ENCODE results near the gene BICD2. TPM values are rescaled to one million over a fixed set of nuclear protein-coding genes. Genes with fewer than 3 reads are reported as not detected.

The BICD2 gene
- polyA plus RNA-seq, 3 donors: 13.8 to 29.4 (median 25.6) TPM

DNA sequence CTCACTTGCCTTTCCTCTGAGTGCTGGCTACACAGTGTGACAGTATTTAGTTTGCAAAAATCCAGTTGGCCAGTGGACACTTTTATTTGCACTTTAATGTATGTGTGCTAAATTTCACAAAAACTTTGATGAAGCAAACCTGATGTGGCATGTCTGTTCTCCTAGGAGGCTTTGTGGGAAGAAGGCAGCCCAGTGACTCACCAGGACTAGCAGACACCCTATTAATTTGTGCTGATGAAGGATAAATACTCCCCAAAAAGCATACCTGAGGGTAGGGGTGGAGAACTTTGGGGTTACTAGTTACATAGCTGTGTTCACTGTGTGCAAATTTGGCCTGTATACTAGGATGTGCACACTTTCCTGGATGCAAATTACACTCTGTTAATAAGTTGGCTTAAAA lies 55.4 kb downstream of the BICD2 start:
- H3K27me3 ChIP-seq (ENCODE audit: control insufficient read depth in 2 of 2, insufficient read depth in 2 of 2, low read length in 2 of 2): no peaks in the 10 kb centered on the region
- Mint-ChIP-seq H3K4me1 (peaks cover 13% of the 10 kb centered on the region), H3K4me3 (no peak overlapping the region), H3K27ac (no peak overlapping the region), H3K9me3 (no peaks in the 10 kb centered on the region), H3K36me3 (peaks cover 65 to 80% of the 10 kb centered on the region in 2 donors), H3K27me3 (ENCODE audit: low read depth in 3 of 3) (no peaks in the 10 kb centered on the region)
- no peak overlapping the region for H3K27ac ChIP-seq (ENCODE audit: low read depth in 1 of 2, low read length in 2 of 2)
- H2AFZ ChIP-seq (ENCODE audit: insufficient read depth, low read depth, low read length, poor library complexity, severe bottlenecking): no peak overlapping the region
- no peak overlapping the region for H3K9ac ChIP-seq (ENCODE audit: insufficient read depth, low read length, poor library complexity, severe bottlenecking)
- intact Hi-C loops (cut with micrococcal nuclease): no loop called here
- H3K79me2 ChIP-seq (ENCODE audit: insufficient read depth, low read length): peaks cover 6% of the 10 kb centered on the region
- H3K4me1 ChIP-seq (ENCODE audit: control insufficient read depth in 1 of 2, insufficient read depth in 2 of 2, low read length in 2 of 2): peaks cover 7 to 8% of the 10 kb centered on the region in 2 donors
- peaks cover 51 to 87% of the 10 kb centered on the region in 2 donors for H3K36me3 ChIP-seq (replicated peaks in 1 of 2; ENCODE audit: control insufficient read depth in 1 of 2, insufficient read depth in 2 of 2, low read length in 2 of 2)
- no peak overlapping the region for H3K4me2 ChIP-seq (replicated peaks; ENCODE audit: extremely low read depth, low read length, poor library complexity, severe bottlenecking)
- TF ChIP-seq, protein P1, sequence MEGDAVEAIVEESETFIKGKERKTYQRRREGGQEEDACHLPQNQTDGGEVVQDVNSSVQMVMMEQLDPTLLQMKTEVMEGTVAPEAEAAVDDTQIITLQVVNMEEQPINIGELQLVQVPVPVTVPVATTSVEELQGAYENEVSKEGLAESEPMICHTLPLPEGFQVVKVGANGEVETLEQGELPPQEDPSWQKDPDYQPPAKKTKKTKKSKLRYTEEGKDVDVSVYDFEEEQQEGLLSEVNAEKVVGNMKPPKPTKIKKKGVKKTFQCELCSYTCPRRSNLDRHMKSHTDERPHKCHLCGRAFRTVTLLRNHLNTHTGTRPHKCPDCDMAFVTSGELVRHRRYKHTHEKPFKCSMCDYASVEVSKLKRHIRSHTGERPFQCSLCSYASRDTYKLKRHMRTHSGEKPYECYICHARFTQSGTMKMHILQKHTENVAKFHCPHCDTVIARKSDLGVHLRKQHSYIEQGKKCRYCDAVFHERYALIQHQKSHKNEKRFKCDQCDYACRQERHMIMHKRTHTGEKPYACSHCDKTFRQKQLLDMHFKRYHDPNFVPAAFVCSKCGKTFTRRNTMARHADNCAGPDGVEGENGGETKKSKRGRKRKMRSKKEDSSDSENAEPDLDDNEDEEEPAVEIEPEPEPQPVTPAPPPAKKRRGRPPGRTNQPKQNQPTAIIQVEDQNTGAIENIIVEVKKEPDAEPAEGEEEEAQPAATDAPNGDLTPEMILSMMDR (IDR thresholded peaks at IDR 0.05): no peak
- H3K9me3 ChIP-seq (replicated peaks in 1 of 2; ENCODE audit: control insufficient read depth in 1 of 2, insufficient read depth in 1 of 2, low read length in 2 of 2): no peaks in the 10 kb centered on the region
- no peak for DNase-seq
- H4K20me1 ChIP-seq (ENCODE audit: insufficient read depth, low read length): peaks cover 65% of the 10 kb centered on the region
- H3K4me3 ChIP-seq (replicated peaks in 1 of 3; ENCODE audit: low read depth in 2 of 3, low read length in 3 of 3): no peak overlapping the region

- Mint-ChIP-seq H3K27ac (no peak overlapping the region), H3K9me3 (no peaks in the 10 kb centered on the region), H3K27me3 (ENCODE audit: low read depth in 3 of 3) (peaks cover 0 to 5% (median 0%) of the 10 kb centered on the region in 3 donors), H3K36me3 (peaks cover 56 to 69% of the 10 kb centered on the region in 2 donors), H3K4me3 (no peak overlapping the region), H3K4me1 (peaks cover 10% of the 10 kb centered on the region)
- no peaks in the 10 kb centered on the region for H3K27me3 ChIP-seq (ENCODE audit: control insufficient read depth in 2 of 2, insufficient read depth in 2 of 2, low read length in 2 of 2)
- TF ChIP-seq, protein P1 (IDR thresholded peaks at IDR 0.05): no peak
- H2AFZ ChIP-seq (ENCODE audit: insufficient read depth, low read depth, low read length, poor library complexity, severe bottlenecking): no peak overlapping the region
- peaks cover 49% of the 10 kb centered on the region for H4K20me1 ChIP-seq (ENCODE audit: insufficient read depth, low read length)
- no peak overlapping the region for H3K4me2 ChIP-seq (replicated peaks; ENCODE audit: extremely low read depth, low read length, poor library complexity, severe bottlenecking)
- no peak overlapping the region for H3K27ac ChIP-seq (ENCODE audit: low read depth in 1 of 2, low read length in 2 of 2)
- H3K36me3 ChIP-seq (replicated peaks in 1 of 2; ENCODE audit: control insufficient read depth in 1 of 2, insufficient read depth in 2 of 2, low read length in 2 of 2): peaks cover 33 to 74% of the 10 kb centered on the region in 2 donors
- no peaks in the 10 kb centered on the region for H3K9me3 ChIP-seq (replicated peaks in 1 of 2; ENCODE audit: control insufficient read depth in 1 of 2, insufficient read depth in 1 of 2, low read length in 2 of 2)
- no peak for DNase-seq
- H3K9ac ChIP-seq (ENCODE audit: insufficient read depth, low read length, poor library complexity, severe bottlenecking): no peak overlapping the region
- no peak overlapping the region for H3K4me3 ChIP-seq (replicated peaks in 1 of 3; ENCODE audit: low read depth in 2 of 3, low read length in 3 of 3)
- H3K79me2 ChIP-seq (ENCODE audit: insufficient read depth, low read length): no peaks in the 10 kb centered on the region
- intact Hi-C loops (cut with micrococcal nuclease): no loop called here
- peaks cover 7 to 8% of the 10 kb centered on the region in 2 donors for H3K4me1 ChIP-seq (ENCODE audit: control insufficient read depth in 1 of 2, insufficient read depth in 2 of 2, low read length in 2 of 2)
These were observed 57.1 kb downstream of the BICD2 start for GRCh38 chr9:92707530-92707929.
